HCT116 (cell line): ENCODE measurements around the gene ABHD12.

Experiments used
- FOSL1 ChIP-seq: IDR thresholded peaks from 2 replicates; pipeline ENCODE4 v1.6.1; 2012; ENCODE audit warnings: low read depth
- JUND ChIP-seq: IDR thresholded peaks from 2 replicates; pipeline ENCODE4 v1.6.1; 2012
- POLR2A ChIP-seq: IDR thresholded peaks from 2 replicates; pipeline ENCODE4 v1.7.0; 2011; ENCODE audit warnings: borderline replicate concordance; ENCODE audit not compliant: insufficient read depth, insufficient read length; ENCODE audit errors: extremely low read depth
- RAD21 ChIP-seq: IDR thresholded peaks from 2 replicates; pipeline ENCODE4 v1.6.1; 2012; ENCODE audit warnings: low read depth, mild to moderate bottlenecking
- SIN3A ChIP-seq: IDR thresholded peaks from 2 replicates; pipeline ENCODE4 v1.6.1; 2012; ENCODE audit warnings: low read depth
- TF ChIP-seq, protein P1 (sequence below), 3 experiments: fragments of 200-600 bp in 1 of 3; sonication (generic) in 1 of 3; IDR thresholded peaks in 2 of 3; conservative IDR thresholded peaks in 1 of 3; 2 replicates each; pipeline ENCODE4 v1.5.1; 2012 to 2017; ENCODE audit warnings: low read depth in 2 of 3, low read length in 2 of 3, antibody characterized with exemption in 1 of 3, borderline replicate concordance in 1 of 3, control low read depth in 1 of 3, mild to moderate bottlenecking in 1 of 3, mixed read lengths in 1 of 3, mixed run types in 1 of 3, moderate library complexity in 1 of 3; ENCODE audit not compliant: insufficient read depth in 1 of 3
- TF ChIP-seq, protein P2 (sequence below): IDR thresholded peaks from 2 replicates; pipeline ENCODE4 v1.6.1; 2012
- TF ChIP-seq, protein P3 (sequence below): IDR thresholded peaks from 2 replicates; pipeline ENCODE4 v1.6.1; 2011; ENCODE audit warnings: mild to moderate bottlenecking, low read length, moderate library complexity; ENCODE audit not compliant: insufficient replicate concordance; ENCODE audit errors: extremely low read depth

DNA sequence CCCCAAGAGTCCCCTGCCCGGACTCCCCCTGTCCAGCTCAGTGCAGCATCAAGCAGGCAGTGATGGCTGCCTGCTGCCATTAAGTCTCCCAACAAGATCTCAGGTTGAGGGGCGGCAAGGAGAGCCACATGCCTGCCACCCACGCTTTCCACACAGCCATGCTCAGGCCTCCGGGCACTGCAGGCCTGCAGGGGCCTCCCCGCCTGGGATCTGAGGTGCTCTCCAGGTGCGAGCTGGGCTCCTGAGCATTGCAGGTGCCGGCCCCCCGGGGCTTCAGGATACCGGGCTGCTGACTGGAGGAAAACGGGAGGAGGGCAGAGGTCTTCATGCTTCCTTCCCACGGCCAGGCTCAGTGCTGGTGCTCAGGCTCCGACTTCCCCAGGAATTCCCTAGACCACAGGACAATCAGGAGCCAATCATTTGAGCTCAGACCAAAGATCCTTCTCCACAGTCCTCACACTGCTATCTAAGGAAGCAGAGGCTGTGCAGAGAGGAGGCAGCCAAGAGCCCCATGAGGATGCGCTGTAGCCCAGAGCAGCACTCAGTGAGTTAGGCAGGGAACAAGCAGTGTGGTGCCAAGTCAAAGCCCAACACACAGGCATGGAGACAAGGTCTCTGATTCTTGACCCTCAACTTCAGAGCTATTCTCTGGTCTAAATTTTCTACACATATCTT, 90.0 kb downstream of the ABHD12 start:
- TF ChIP-seq, protein P1, sequence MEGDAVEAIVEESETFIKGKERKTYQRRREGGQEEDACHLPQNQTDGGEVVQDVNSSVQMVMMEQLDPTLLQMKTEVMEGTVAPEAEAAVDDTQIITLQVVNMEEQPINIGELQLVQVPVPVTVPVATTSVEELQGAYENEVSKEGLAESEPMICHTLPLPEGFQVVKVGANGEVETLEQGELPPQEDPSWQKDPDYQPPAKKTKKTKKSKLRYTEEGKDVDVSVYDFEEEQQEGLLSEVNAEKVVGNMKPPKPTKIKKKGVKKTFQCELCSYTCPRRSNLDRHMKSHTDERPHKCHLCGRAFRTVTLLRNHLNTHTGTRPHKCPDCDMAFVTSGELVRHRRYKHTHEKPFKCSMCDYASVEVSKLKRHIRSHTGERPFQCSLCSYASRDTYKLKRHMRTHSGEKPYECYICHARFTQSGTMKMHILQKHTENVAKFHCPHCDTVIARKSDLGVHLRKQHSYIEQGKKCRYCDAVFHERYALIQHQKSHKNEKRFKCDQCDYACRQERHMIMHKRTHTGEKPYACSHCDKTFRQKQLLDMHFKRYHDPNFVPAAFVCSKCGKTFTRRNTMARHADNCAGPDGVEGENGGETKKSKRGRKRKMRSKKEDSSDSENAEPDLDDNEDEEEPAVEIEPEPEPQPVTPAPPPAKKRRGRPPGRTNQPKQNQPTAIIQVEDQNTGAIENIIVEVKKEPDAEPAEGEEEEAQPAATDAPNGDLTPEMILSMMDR (IDR thresholded peaks at IDR 0.05 in 2 of 3, conservative IDR thresholded peaks at IDR 0.05 in 1 of 3; ENCODE audit: borderline replicate concordance in 1 of 3, insufficient read depth in 1 of 3, low read depth in 2 of 3, low read length in 2 of 3), result no peak
- no peak for TF ChIP-seq POLR2A
- TF ChIP-seq, protein P2, sequence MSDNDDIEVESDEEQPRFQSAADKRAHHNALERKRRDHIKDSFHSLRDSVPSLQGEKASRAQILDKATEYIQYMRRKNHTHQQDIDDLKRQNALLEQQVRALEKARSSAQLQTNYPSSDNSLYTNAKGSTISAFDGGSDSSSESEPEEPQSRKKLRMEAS, result no peak
- TF ChIP-seq, protein P3, sequence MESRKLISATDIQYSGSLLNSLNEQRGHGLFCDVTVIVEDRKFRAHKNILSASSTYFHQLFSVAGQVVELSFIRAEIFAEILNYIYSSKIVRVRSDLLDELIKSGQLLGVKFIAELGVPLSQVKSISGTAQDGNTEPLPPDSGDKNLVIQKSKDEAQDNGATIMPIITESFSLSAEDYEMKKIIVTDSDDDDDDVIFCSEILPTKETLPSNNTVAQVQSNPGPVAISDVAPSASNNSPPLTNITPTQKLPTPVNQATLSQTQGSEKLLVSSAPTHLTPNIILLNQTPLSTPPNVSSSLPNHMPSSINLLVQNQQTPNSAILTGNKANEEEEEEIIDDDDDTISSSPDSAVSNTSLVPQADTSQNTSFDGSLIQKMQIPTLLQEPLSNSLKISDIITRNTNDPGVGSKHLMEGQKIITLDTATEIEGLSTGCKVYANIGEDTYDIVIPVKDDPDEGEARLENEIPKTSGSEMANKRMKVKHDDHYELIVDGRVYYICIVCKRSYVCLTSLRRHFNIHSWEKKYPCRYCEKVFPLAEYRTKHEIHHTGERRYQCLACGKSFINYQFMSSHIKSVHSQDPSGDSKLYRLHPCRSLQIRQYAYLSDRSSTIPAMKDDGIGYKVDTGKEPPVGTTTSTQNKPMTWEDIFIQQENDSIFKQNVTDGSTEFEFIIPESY, result no peak
- no peak for TF ChIP-seq RAD21
- no peak for TF ChIP-seq FOSL1
- no peak for TF ChIP-seq JUND
- TF ChIP-seq SIN3A, result no peak
